ENCODE measurements around the gene ANKRD11.
A peak's percentile ranks its signal among the peaks of the same experiment; 100 is the strongest.
"Not testable (repeated sequence)": the region's sequence is repeated elsewhere in the genome, so short reads cannot be mapped to it uniquely, and the experiment has no call there.

The ANKRD11 gene

DNA sequence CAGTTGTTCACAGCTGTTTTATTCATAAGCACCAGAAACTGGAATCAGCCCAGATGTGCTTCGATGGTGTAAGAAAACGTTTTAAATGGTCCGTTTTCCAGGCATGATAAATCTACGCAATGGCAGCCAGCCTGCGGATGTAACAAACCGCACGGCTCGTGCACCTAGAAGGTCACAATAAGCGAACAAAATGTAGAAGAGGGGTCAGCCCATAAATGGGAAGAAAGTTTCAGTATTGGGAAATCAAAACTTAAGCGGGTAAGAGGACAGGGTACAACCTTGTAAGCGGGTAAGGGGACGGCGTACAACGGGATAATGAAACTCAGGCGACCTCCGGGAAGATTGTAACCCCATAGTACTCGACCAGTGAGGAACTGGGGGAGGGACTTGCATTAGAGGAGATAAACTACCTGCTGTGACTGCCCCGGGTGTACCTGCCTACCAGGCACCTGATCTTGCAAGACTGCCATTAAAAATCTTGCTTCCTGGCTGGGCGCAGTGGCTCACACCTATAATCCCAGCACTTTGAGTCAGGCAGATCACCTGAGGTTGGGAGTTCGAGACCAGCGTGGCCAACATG, 66.6 kb downstream of the ANKRD11 start:
- ATAC-seq, result no peak
- no peak for DNase-seq (ENCODE audit: low spot score in 2 of 2)
- Mint-ChIP-seq H3K4me1 (peaks cover 77% of the 10 kb centered on the region), H3K27ac (peak overlapping the region; percentile 83), H3K36me3 (peaks cover 77% of the 10 kb centered on the region), H3K4me3 (peak overlapping the region; percentile 36), H3K9me3 (no peaks in the 10 kb centered on the region)

DNA sequence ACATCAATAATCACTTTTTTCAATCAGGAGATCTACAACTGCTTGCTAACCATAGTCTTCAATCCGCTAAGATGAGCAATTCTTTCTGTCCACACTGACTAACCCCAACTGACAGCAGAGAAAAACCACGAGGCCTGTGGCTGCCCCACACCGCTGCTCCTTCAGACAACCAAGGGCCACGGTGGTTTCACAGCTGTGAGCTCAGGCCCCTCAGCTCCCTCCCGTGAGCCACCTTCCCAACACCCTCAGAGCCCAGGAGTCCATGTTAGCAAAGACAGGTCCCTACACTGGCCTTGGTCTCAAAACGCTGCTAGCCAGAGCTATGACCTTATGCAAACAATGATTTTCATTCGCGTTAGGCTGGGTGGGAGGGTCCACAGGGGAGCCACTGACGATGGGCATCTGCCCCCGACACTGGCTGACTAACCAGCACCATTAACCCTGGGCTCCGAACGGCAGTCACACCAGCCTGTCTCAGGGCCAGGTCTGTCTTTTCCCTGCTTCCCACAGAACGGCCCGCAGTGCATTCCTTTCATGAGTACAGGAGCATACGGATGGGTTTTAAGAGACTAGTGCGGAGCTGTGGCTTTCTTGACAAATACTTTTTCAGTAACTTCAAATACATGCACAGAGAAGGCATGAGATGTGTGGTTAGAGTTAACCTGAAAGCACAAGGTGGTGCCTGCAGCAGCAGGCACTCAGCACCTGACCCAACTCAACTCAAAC, 67.3 kb downstream of the ANKRD11 start:
- H3K4me1 Mint-ChIP-seq, result peaks cover 82% of the 10 kb centered on the region
- H3K36me3 Mint-ChIP-seq, result peaks cover 84% of the 10 kb centered on the region
- H3K27ac Mint-ChIP-seq, result peak overlapping the region; percentile 83
- peak overlapping the region; percentile 36 for H3K4me3 Mint-ChIP-seq
- DNase-seq (ENCODE audit: low spot score in 2 of 2) (peak; percentile 63 to 85), ATAC-seq (peak; percentile 97)
- no peaks in the 10 kb centered on the region for H3K9me3 Mint-ChIP-seq

DNA sequence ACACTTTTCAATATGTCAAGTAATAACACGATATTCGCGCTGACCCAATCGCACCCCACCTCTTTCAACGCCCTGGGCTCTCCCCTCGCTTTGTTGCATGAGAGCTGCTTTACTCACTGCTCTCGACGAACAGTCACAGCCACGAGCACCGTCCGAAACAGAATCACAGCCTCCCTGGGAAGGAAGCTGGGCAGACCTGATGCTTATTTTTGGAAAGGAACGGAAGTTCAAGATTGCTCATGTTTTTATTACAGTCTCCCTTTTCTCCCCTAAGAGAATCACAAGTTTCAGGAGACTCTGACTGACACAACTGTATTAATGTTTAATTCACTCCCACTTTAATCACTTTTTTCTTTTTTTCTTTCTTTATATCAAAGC, 67.8 kb downstream of the ANKRD11 start:
- peak; percentile 36 to 69 for DNase-seq (ENCODE audit: low spot score in 2 of 2)
- H3K27ac Mint-ChIP-seq, result peak overlapping the region; percentile 83
- peak; percentile 86 for ATAC-seq
- H3K4me1 Mint-ChIP-seq, result peaks cover 83% of the 10 kb centered on the region
- H3K9me3 Mint-ChIP-seq, result no peaks in the 10 kb centered on the region
- H3K4me3 Mint-ChIP-seq, result peak overlapping the region; percentile 36
- H3K36me3 Mint-ChIP-seq, result peaks cover 88% of the 10 kb centered on the region

DNA sequence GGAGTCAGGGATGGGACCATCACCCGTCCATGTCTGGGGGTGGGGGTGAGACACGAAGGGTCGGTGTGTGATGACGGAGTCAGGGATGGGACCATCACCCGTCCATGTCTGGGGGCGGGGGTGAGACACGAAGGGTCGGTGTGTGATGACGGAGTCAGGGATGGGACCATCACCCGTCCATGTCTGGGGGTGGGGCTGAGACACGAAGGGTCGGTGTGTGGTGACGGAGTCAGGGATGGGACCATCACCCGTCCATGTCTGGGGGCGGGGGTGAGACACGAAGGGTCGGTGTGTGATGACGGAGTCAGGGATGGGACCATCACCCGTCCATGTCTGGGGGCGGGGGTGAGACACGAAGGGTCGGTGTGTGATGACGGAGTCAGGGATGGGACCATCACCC, 69.1 kb downstream of the ANKRD11 start:
- ATAC-seq; H3K27ac Mint-ChIP-seq; DNase-seq (ENCODE audit: low spot score in 2 of 2); H3K9me3 Mint-ChIP-seq: not testable (repeated sequence)
- Mint-ChIP-seq H3K36me3 (peaks cover 88% of the 10 kb centered on the region), H3K4me1 (peaks cover 78% of the 10 kb centered on the region), H3K4me3 (peak overlapping the region; percentile 56)

DNA sequence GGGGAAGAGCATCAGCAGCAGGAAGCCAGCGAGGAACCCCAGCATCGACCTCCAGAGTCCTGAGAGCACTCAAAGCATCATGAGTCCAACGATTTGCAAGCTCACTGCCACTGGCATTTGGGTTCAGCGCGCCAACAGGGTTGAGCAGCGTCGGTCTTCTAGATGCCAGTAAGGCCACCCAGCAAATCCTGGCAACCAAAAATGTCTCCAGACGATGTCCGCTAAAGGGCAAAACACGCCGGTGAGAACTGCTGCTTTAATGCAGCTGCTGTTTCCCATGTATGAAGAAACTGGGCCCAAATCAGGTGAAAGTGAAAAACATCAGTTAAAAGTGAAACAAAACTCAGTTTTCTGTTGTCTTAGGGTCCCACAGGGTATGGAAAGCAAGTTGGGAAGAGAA, 70.2 kb downstream of the ANKRD11 start:
- peak overlapping the region; percentile 56 for H3K4me3 Mint-ChIP-seq
- H3K9me3 Mint-ChIP-seq, result no peaks in the 10 kb centered on the region
- DNase-seq (ENCODE audit: low spot score in 2 of 2) (no peak), ATAC-seq (no peak)
- H3K36me3 Mint-ChIP-seq, result peaks cover 88% of the 10 kb centered on the region
- peak overlapping the region; percentile 75 for H3K27ac Mint-ChIP-seq
- H3K4me1 Mint-ChIP-seq, result peaks cover 74% of the 10 kb centered on the region

DNA sequence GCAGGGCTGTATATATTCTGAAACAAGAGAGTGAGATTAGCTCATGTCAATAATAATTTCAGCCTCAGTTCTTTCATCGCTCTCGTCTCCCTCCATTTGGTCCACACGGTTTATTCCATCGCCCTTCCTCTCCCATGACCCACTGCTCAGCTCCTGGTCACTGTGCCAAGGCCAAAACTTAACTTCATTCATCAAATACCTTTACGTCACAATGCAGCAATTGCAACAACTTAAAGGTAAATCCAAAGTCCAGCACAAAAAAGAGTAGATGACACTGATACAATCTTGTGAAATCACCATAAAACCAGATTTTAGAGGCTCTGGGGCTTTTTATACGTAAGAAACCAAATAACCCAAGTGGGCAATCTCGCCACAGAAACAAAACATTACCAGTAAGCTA, 72.0 kb downstream of the ANKRD11 start:
- Mint-ChIP-seq H3K4me3 (no peak overlapping the region), H3K36me3 (peaks cover 82% of the 10 kb centered on the region), H3K27ac (no peak overlapping the region), H3K4me1 (peaks cover 68% of the 10 kb centered on the region), H3K9me3 (no peaks in the 10 kb centered on the region)
- ATAC-seq (no peak), DNase-seq (ENCODE audit: low spot score in 2 of 2) (no peak)

DNA sequence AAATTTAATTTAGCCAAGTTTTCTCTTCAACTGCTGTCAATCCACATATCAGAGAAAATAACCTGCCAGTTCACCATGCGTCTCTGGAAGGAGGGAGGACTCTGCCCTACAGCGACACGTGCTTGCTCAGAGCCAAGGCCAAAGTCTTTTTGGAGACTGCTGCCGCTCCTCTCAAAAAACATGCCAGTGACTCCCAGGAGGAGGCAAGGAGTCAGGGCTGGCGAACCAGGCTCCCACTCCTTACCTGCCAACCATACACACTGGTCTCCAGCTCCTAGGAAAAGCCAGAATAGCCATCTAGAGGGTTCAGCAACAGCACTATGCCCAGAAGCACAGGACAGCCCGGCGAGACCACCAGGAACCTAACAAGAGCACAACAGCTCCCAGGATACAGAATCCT, 73.0 kb downstream of the ANKRD11 start:
- Mint-ChIP-seq H3K27ac (peak overlapping the region; percentile 74), H3K36me3 (peaks cover 72% of the 10 kb centered on the region), H3K4me1 (peaks cover 68% of the 10 kb centered on the region), H3K9me3 (no peaks in the 10 kb centered on the region), H3K4me3 (no peak overlapping the region)
- no peak for DNase-seq (ENCODE audit: low spot score in 2 of 2)
- no peak for ATAC-seq

DNA sequence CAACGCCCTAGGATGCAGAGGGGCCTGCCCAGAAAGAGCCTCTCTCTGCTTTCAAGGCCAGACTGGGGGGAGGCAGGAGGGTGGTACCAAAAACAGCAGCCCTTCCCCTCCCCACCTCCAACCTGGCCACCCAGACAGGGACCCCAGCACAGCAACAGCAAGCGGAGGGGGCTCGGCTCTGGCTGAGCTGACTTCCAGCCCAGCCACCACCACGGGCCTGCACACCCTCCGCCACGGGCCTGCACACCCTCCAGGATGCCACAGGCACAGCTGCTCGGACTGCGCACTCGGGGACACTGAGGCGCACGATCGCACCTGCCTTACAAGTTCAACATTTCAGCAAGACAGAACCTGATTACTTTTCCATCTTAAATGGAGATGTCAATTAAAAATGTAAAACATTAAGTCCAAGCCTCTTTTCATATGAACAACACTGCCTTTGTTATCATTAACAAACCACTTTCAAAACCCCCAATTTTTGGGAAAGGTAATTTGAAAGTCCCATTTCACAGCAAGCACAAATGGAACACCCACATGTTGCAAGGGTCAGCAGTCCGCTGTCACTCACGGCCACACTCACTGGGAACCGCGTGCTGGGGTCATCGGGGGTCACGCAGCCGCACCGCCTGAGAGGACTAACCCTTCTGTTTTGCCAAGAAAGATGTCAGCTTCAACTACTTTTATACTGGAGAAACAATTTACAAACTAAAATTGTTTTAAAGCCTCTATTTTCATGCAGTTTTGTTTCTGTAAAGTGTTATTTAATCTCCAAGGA, 76.4 kb downstream of the ANKRD11 start:
- Mint-ChIP-seq H3K4me3 (no peak overlapping the region), H3K4me1 (peaks cover 71% of the 10 kb centered on the region), H3K36me3 (peaks cover 60% of the 10 kb centered on the region), H3K27ac (no peak overlapping the region), H3K9me3 (no peaks in the 10 kb centered on the region)
- ATAC-seq (no peak), DNase-seq (ENCODE audit: low spot score in 2 of 2) (no peak)

DNA sequence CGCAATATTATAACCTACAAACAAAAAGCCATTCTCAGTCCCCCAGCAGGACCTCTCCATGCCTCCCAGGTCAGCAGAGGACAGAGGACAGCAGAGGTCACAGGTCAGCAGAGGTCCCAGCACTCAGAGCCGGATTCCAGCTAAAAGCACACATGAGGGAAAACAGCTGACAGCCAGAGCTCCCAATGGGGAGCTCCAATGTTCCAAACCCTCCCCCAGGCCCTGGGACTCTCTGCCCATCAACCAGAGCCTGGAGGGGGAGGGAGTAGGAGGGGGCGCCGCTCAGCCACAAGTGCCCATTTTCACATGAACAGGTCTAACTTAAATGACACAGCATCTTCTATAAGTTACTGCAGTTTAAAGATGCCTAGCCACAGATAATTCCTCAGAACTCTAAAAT, 77.5 kb downstream of the ANKRD11 start:
- no peak overlapping the region for H3K4me3 Mint-ChIP-seq
- peaks cover 50% of the 10 kb centered on the region for H3K36me3 Mint-ChIP-seq
- peaks cover 76% of the 10 kb centered on the region for H3K4me1 Mint-ChIP-seq
- ATAC-seq (no peak), DNase-seq (ENCODE audit: low spot score in 2 of 2) (no peak)
- peak overlapping the region; percentile 86 for H3K27ac Mint-ChIP-seq
- no peaks in the 10 kb centered on the region for H3K9me3 Mint-ChIP-seq

DNA sequence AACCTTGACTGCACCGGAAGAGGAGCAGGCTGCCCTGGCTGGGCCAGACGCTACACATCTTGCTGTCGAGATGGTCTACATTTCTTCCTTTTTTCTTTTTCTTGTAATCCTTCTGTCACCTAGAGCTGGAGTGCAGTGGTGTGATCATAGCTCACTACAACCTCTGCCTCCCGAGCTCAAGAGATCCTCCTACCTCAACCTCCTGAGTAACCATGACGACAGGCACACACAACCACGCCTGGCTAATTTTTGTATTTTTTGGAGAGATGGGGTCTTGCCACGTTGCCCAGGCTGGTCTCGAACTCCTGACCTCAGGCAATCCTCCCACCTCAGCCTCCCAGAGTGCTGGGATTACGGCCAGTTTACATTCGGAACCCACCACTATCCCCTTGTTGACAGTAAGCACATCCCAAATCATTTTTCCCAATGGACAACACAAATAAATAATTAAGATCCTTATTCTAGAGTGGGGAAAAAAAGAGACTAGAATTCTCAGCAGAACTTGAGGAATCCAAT, 79.0 kb downstream of the ANKRD11 start:
- DNase-seq (ENCODE audit: low spot score in 2 of 2) (no peak), ATAC-seq (no peak)
- Mint-ChIP-seq H3K4me1 (peaks cover 85% of the 10 kb centered on the region), H3K9me3 (no peaks in the 10 kb centered on the region), H3K4me3 (peak overlapping the region; percentile 56), H3K36me3 (peaks cover 43% of the 10 kb centered on the region), H3K27ac (peak overlapping the region; percentile 80)

DNA sequence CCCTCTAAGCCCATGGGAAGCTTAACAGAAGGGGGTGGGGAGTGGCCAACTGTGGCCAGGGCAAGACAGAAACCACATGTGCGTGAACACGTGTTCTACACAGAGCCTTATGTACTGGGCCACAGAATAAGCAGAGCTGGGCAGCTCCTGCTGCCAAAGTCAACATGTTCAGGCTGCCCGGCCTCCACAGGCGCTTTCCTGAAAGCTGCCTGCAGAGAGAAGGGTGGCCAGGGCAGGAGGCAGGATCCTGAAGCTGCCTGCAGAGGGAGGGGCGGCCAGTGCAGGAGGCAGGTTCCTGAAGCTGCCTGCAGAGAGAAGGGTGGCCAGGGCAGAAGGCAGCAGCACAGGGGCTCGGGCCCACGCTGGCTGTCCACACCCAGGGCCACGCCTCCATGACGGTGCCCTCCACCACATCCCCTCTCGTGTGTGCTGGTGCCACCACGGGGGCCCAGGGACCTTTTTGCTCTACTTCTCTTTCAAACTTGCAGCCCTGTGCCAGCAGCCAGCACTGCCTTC, 79.5 kb downstream of the ANKRD11 start:
- H3K27ac Mint-ChIP-seq, result peak overlapping the region; percentile 80
- H3K9me3 Mint-ChIP-seq, result no peaks in the 10 kb centered on the region
- peaks cover 87% of the 10 kb centered on the region for H3K4me1 Mint-ChIP-seq
- H3K36me3 Mint-ChIP-seq, result peaks cover 38% of the 10 kb centered on the region
- H3K4me3 Mint-ChIP-seq, result peak overlapping the region; percentile 56
- ATAC-seq, result peak; percentile 54
- DNase-seq (ENCODE audit: low spot score in 2 of 2), result no peak

DNA sequence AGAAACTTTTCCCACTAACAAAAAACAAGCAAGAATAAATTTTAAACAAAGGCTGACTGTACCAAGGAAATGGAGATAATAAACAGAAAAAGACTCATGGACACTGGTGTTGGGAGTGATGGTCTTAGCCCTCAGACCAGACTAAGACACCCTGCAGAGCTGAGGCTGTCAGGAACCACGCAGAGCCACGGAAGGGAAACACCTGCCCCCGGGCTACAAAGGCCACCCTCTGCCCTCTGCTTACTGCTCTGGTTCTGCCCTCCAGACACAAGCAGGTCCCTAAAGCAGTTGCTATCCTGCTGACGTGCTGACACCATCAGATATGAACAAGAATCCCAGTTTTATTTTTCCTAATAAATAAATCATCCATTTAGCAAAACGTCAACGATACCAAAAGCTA, 80.0 kb downstream of the ANKRD11 start:
- DNase-seq (ENCODE audit: low spot score in 2 of 2) (no peak), ATAC-seq (no peak)
- H3K36me3 Mint-ChIP-seq, result peaks cover 32% of the 10 kb centered on the region
- peak overlapping the region; percentile 56 for H3K4me3 Mint-ChIP-seq
- no peaks in the 10 kb centered on the region for H3K9me3 Mint-ChIP-seq
- peaks cover 83% of the 10 kb centered on the region for H3K4me1 Mint-ChIP-seq
- peak overlapping the region; percentile 80 for H3K27ac Mint-ChIP-seq

DNA sequence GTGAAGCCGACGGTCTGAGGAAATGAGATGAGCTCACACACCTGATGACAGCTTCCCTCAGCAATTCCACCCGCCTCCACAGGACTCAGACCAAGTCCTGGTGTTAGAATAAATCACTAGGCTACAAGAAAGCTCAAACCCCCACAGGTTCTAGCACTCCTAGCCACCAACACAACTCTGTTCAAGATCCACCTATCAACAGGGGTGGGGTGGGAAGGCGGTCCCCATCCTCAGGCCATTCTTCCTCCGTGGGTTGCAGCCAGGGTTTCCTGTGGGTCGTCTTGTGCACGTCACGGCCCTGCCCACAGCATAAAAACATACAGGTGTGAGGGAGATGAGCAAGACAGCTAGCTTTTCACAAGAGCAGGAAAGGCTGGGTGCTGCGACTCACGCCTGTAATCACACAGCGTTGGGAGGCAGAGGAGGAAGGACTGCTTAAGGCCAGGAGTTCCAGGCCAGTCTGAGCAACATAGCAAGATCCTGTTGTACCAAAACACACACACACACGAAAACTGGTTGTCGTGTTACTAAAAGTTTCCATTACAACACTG, 81.1 kb downstream of the ANKRD11 start:
- H3K9me3 Mint-ChIP-seq, result no peaks in the 10 kb centered on the region

DNA sequence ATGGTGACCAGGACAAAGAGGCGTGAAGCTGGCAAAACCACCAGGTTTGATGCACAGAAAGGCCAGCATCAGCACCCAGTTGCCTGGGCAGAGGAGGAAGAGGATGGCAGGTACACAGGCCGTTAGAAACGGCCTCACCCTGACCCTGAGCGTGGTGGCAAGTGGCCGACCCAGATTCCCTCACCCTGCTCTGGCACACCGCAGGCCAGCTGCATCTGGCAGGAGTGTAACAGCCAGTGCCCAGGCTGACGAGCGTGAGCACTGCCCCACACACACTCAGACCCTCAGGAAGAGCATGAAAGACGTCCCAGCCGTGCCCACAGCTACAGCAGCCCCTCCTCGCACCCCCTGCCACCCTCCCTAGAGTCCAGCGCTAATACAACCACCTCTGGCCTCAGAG, 82.0 kb downstream of the ANKRD11 start:
- peaks cover 28% of the 10 kb centered on the region for H3K36me3 Mint-ChIP-seq
- peak overlapping the region; percentile 56 for H3K4me3 Mint-ChIP-seq
- no peak for ATAC-seq
- no peaks in the 10 kb centered on the region for H3K9me3 Mint-ChIP-seq
- peaks cover 89% of the 10 kb centered on the region for H3K4me1 Mint-ChIP-seq
- peak overlapping the region; percentile 80 for H3K27ac Mint-ChIP-seq
- DNase-seq (ENCODE audit: low spot score in 2 of 2), result no peak

More for the DNA sequence above, 81.1 kb downstream of the ANKRD11 start:
- peak; percentile 30 to 67 for DNase-seq (ENCODE audit: low spot score in 2 of 2)
- Mint-ChIP-seq H3K36me3 (peaks cover 23% of the 10 kb centered on the region), H3K4me1 (peaks cover 85% of the 10 kb centered on the region), H3K4me3 (peak overlapping the region; percentile 56), H3K27ac (peak overlapping the region; percentile 80)
- ATAC-seq, result peak; percentile 81

DNA sequence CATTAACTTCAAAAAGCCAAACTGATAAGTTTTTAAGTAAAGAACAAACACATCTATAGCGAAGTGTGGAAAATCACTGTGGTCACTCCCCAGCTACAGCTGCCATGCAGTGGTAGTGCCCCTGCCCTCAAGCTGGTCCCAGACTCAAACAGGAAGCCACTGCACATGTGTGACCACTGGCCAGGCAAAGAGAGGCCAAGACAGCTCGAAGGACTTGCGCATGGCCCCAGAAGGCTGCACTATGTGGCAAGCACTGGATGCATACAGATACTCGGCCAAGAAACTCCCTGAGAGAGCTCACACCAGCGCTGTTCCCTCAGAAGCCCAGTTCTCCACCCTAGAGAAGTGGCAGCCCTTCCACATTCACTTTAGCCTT, 82.4 kb downstream of the ANKRD11 start:
- Mint-ChIP-seq H3K27ac (peak overlapping the region; percentile 80), H3K36me3 (peaks cover 31% of the 10 kb centered on the region), H3K4me3 (peak overlapping the region; percentile 56), H3K9me3 (no peaks in the 10 kb centered on the region), H3K4me1 (peaks cover 89% of the 10 kb centered on the region)
- DNase-seq (ENCODE audit: low spot score in 2 of 2), result no peak
- no peak for ATAC-seq

Measured in stimulated activated effector memory CD8-positive, alpha-beta T cell treated with anti-CD3 and anti-CD28 coated beads, Interleukin-12 subunit alpha, Interleukin-12 subunit beta, amount 100 ng/mL, for 72 hours (primary cell).